ENCODE results near the gene SLC9A3. TPM values are rescaled to one million over a fixed set of nuclear protein-coding genes. Genes with fewer than 3 reads are reported as not detected.

The SLC9A3 gene
- total RNA-seq, 1 donor from 2014 or later: 1.3 TPM

- intact Hi-C loops (cut with micrococcal nuclease): no loop called here
Measured at GRCh38 chr5:434443-435146, 89.7 kb downstream of the SLC9A3 start.

DNA sequence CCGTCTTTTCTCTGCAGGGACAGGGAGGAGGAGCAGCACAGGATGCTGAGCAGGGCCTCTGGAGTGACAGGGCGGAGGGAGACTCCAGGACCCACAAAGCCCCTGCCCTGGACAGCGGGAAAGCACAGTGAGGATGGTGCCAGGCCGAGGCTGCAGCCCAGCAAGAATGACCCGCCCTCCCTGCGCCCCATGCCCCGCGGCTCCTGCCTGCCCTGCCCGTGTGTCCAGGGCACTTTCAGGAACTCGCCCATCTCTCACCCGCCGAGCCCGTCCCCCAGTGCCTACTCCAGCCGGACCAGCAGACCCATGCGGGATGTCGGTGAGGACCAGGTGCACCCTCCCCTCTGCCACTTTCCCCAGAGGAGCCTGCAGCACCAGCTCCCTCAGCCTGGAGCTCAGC lies 90.4 kb downstream of the SLC9A3 start:
- intact Hi-C loops (cut with micrococcal nuclease): no loop called here

DNA sequence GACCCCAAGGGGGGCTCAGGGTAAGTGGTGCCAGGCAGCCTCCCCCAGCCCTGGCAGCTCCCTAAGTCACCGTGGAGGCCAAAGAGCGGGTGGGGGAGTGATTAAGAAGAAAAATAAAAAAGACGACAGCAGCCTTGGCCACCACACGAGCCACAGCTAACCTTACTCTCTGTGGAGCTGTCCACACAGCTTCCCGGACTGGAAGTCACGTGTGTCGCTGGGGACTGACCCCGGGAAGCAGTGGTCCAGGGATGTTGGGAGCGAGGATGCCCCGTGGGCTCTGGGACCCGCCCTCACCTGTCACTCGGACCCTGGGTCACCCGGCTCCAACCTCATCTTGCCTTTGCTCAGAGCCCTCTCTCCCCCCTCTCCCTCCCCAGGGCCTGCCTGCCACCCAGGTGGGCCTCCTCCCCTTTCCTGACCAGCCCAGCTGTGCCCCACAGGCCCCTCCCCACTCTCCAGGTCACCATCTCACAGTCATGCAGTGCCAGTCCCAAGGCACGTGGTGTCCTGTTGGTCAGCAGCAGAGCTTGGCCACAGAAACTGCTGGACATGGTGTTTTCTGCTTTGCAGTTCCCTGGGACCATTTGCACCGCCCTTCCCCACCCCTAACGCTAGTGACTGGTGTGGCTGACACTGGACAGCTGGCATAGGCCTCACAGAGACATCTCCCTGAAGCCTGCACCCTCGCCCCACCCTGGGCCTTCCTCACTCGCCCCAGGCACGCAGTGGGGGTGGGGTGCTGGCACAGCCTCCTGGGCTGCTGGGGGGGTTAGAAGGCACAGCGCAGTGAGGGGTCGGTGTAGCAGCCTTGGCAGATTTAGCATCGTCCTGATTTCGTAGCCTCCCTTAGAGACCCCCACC lies 91.1 kb downstream of the SLC9A3 start:
- intact Hi-C loops (cut with micrococcal nuclease): no loop called here

- intact Hi-C loops (cut with micrococcal nuclease): no loop called here
Measured at GRCh38 chr5:432201-432927, 91.9 kb downstream of the SLC9A3 start.

GRCh38 chr5:431711-432050 lies 92.6 kb downstream of the SLC9A3 start:
- intact Hi-C loops (cut with micrococcal nuclease): loop anchor here (1.0 to 2.0 kb wide), 2 partner anchors 111 to 243 kb away; partner anchors contain the start of gene AHRR

DNA sequence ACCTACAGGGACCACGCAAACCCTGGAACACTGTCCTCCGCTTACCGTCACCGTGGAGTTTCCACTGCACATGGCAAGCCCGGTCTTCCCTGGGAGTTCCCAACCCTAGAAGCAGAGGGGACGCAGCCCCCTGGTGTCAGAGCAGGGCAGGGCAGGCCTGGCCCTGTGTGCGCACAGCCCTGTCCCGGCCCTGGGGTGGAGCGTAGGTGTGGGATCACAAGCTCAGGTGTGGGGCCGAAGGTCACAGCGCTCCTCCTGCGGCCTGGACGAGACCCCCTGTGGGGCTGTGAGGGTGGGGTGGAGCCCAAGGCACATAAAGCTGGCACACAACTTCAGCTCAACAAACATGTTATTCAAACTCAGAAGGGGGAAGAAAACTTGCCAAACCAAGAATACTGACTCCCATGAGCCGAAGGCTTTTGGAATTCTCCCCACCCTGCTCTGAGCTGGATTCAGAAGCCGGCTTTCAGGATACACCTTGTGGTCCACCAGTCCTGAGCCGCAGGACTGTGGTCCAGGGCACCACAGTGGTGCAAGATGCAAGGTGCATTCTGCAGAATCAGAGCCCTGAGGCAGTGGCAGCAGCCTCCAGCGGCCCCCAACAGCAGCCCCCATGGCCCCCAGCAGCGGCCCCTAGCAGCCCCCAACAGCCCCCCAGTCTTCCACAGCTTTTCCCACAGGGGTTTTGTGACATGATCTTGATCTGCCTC lies 93.1 kb downstream of the SLC9A3 start:
- intact Hi-C loops (cut with micrococcal nuclease): loop anchor here (1.0 to 2.0 kb wide), 2 partner anchors 110 to 243 kb away; partner anchors contain the start of gene AHRR

DNA sequence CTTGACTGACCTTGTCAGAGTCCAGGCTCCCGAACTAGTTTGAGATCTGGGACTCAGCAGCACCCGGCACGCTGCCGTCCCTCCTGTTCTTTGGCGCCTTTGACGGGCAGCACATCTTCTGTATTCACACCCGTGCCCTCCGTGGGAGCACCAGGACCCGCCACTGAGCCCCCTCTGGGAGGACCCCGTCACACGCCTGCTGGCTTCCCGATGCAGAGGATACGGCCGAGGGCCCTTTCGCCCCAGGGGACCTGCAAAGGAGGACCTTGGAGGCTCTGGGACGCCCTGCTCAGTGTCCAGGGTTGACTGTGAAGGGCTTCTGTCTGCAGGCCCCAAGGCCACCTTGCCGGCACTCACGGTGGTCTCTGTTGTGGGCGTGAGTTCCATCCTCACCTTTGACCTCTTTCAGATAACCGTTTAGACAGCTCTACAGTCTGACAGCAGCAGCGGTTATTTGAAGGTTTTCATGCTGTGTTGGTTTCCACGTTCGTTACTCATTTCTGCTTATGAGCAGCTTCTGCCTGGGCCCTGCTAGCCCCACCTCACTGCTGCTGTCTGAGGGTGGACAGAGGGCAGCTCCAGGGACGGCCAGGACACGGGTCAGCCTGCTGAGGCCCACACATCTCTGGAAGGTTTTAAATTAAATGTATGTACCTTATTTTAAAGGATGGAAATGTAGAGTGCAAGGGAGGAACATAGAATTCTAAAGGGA lies 93.9 kb downstream of the SLC9A3 start:
- intact Hi-C loops (cut with micrococcal nuclease): loop anchor here (2.0 kb wide), 1 partner anchor 110 kb away; the partner anchor contains the start of gene AHRR

GRCh38 chr5:429453-430188 lies 94.6 kb downstream of the SLC9A3 start:
- intact Hi-C loops (cut with micrococcal nuclease): loop anchor here (2.0 to 5.0 kb wide), 2 partner anchors 109 to 157 kb away; partner anchors contain the start of genes AHRR and PDCD6

- intact Hi-C loops (cut with micrococcal nuclease): loop anchor here (5.0 kb wide), 1 partner anchor 157 kb away; the partner anchor contains the start of gene PDCD6
Measured at GRCh38 chr5:428754-429452, 95.3 kb downstream of the SLC9A3 start.

- intact Hi-C loops (cut with micrococcal nuclease): loop anchor here (5.0 kb wide), 1 partner anchor 156 kb away; the partner anchor contains the start of gene PDCD6
Measured at GRCh38 chr5:428219-428618, 96.0 kb downstream of the SLC9A3 start.

DNA sequence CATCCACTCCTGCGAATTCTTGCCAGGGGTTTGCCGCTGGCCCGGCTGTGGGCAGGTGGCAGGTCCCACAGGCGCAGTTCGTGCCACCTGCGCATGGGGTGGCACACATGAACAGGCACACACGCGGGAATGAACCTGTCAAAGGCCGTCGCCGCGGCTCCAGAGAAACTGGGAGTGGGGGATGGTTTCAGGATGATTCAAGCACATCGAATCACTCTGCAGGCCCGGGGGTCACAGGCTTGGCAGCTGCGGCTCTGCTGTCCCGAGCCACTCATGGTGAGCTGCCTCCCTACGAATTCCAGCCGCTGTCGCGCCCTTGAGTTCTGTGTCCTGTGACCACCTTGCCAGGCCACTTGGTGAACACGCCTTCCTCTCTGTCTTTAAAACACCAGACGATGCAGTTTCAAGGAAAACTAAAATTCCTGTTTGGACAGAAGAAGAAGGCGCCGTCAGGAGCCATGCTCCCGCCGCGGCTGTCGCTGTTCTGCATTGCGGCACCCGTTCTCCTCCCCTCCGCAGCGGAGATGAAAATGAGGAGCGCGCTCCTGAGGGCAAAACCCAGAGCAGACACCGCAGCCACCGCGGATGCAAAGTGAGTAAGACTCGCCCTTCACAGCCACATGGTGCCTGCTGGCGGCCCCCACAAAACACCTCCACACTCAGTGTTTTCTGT lies 96.7 kb downstream of the SLC9A3 start:
- intact Hi-C loops (cut with micrococcal nuclease): loop anchor here (5.0 kb wide), 1 partner anchor 155 kb away; the partner anchor contains the start of gene PDCD6

- intact Hi-C loops (cut with micrococcal nuclease): loop anchor here (5.0 kb wide), 1 partner anchor 154 kb away; the partner anchor contains the start of gene PDCD6
Measured at GRCh38 chr5:426392-426976, 97.8 kb downstream of the SLC9A3 start.

DNA sequence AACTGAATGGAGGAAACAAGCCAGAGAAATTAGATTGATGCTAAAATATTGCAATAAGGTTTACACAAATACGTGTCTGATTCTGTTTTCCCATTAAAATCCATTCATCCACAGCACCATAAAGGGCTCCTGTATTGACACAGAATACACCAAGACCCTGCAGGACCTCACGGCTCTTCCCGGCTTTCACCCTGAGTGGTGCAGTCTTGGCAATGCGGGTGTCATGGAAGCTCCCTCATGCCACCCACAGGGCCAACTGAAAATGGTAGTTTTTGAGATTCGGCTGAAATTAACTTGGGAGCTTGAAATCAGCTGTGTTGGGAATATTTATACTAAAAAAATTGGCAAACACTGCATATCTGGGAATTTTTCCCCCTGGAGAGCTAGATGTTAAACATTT lies 98.5 kb downstream of the SLC9A3 start:
- intact Hi-C loops (cut with micrococcal nuclease): loop anchor here (1.0 to 5.0 kb wide), 3 partner anchors 108 to 237 kb away; partner anchors contain the start of gene PDCD6

GRCh38 chr5:424301-425110 lies 99.7 kb downstream of the SLC9A3 start:
- intact Hi-C loops (cut with micrococcal nuclease): loop anchor here (1.0 to 5.0 kb wide), 3 partner anchors 107 to 236 kb away; partner anchors contain the start of gene PDCD6

- intact Hi-C loops (cut with micrococcal nuclease): no loop called here
Measured at GRCh38 chr5:423626-424261, 100.5 kb downstream of the SLC9A3 start.

GRCh38 chr5:423233-423565 lies 101.0 kb downstream of the SLC9A3 start:
- intact Hi-C loops (cut with micrococcal nuclease): no loop called here

Measured in T-helper 1 cell treated with Interleukin-12 subunit alpha and Interleukin-12 subunit beta and Interleukin-4 antibody, amounts not matched to agents 30 ng/mL and 1 ng/mL, for 36 hours (primary cell).